GM18505 (cell line): ENCODE measurements around the gene PLEKHH1.

ENCODE experiments used
- ATAC-seq: cut with Tn5 transposase; IDR thresholded peaks from one replicate; pipeline ENCODE4 v1.9.1; 2021; ENCODE audit not compliant: unreplicated experiment
- POLR2A ChIP-seq: IDR thresholded peaks from 4 replicates; pipeline ENCODE4 v1.6.1; 2011; ENCODE audit warnings: borderline replicate concordance; ENCODE audit not compliant: insufficient read depth, insufficient read length; ENCODE audit errors: extremely low read depth

PLEKHH1 gene

DNA sequence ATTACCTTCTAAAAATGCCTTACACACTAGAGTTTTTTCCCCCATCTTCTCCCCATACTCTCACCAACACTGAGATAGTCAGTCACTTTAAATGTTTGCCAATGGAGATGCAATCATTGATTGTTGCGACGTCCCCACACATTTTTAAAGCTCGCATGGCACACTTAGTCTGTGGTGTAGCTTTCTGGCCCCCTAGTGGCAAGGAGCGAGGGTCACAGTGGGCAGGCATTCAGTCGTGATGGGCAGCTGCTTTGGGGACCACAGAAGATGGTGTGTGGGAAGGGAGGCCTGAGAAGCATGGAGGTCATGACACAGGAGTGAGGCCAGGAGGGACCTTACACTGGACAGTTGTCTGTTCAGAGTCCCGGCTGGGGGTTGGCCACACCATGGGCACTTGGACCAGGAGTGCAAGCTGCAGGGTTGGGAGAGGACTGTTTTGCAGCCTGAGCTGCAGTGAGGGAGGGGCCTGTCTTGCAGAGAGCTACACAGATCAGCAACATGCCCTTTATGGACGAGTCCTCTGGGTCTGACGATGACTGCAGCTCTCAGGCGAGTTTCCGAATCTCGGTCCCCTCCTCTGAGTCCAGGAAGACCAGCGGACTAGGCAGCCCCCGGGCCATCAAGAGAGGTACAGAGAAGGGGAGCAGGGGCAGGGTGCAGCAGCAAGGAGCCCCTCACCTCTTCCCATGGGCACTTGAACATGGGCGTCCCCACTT is 38.3 kb downstream of the PLEKHH1 start:
- no peak for ATAC-seq
- no peak for TF ChIP-seq POLR2A

DNA sequence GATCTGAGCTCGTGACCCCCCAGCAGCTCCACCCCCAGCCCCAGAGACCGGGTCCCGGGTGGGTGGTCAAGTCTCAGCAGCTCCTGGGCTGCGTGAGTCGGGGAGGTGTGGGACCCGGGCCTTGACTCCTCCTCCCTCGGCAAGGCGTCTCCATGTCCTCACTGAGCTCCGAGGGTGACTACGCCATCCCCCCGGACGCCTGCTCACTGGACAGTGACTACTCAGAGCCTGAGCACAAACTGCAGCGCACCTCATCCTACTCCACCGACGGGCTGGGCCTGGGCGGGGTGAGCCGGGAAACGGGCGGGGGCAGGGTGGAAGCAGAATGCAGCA is 38.9 kb downstream of the PLEKHH1 start:
- ATAC-seq, result no peak
- no peak for TF ChIP-seq POLR2A

DNA sequence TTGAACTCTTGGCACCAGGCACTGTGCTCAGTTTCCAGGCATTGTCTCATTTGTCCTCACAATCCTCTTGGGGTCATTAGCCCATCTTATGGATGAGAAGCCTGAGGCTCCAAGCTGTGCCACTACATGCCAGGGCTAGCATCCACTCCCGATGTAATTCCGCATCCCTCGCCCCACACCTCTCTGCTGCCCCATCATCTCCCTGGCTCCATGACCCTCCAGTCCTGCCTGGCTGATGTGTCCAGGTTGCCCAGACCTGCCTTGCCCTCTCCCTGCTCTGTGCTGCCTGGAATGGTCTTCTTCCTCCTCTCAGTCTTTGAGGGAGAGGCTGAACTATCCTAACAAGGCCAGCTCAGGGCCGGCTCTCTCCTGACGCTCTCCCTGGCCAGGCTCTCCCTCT is 39.5 kb downstream of the PLEKHH1 start:
- TF ChIP-seq POLR2A, result no peak
- ATAC-seq, result no peak

DNA sequence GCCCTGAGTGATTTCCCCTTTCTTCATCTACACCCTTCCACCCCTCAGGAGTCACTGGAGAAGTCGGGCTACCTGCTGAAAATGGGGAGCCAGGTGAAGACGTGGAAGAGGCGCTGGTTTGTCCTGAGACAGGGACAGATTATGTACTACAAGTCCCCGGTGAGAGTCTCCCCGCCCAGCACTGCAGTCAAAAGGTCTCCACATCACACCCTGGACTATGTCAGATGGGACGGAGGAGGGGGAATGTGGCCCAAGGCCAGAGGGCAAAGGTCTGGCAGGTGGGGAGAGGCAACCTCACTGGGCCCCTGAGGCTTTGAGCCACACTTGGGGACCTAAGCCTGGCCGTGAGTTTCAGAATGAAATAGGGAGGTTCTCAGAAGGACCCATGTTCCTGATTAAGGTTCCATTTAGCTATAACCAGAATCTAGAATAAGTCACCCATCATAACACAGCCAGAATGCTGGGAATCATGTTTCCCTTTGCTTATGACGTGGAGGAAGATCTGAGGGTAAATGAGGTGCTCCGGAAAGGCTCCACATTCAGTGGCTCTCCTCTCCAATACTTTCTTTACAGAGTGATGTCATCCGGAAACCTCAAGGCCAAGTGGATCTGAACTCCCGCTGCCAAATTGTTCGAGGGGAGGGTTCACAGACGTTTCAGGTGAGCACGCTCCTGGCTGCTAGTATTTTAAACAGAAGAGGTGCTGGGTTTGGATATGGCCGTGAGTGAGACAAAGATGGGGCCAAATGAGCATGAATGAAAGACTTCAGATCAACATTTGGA is 40.3 kb downstream of the PLEKHH1 start:
- no peak for TF ChIP-seq POLR2A
- ATAC-seq, result no peak

GRCh38 chr14:67574156-67574555 is 41.1 kb downstream of the PLEKHH1 start:
- TF ChIP-seq POLR2A, result no peak
- ATAC-seq, result no peak

- ATAC-seq, result no peak
- no peak for TF ChIP-seq POLR2A
Measured at GRCh38 chr14:67574806-67575205, 41.7 kb downstream of the PLEKHH1 start.

DNA sequence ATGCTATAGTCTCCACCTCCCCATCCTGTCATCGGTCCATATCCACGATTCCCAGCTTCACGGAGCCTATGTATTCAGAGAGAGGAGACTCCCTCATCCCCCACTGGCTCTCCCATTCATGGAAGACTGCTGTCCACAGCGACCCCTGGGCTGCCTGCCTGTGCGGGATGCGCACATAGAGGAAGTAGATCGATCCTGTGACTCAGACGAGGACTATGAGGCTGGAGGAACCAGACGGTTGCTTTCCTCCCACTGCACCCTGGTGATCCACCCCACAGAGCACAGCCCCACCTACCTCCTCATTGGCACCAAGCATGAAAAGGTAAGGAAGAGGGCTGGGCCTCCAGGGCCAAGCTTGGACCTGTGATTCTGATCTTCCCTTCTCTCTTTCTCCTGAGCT is 42.6 kb downstream of the PLEKHH1 start:
- no peak for ATAC-seq
- TF ChIP-seq POLR2A, result no peak

GRCh38 chr14:67576216-67576955 is 43.3 kb downstream of the PLEKHH1 start:
- no peak for TF ChIP-seq POLR2A
- ATAC-seq, result no peak

GRCh38 chr14:67577181-67577808 is 44.2 kb downstream of the PLEKHH1 start:
- TF ChIP-seq POLR2A, result no peak
- ATAC-seq, result no peak

- ATAC-seq, result no peak
- TF ChIP-seq POLR2A, result no peak
Measured at GRCh38 chr14:67577909-67578749, 45.0 kb downstream of the PLEKHH1 start.

DNA sequence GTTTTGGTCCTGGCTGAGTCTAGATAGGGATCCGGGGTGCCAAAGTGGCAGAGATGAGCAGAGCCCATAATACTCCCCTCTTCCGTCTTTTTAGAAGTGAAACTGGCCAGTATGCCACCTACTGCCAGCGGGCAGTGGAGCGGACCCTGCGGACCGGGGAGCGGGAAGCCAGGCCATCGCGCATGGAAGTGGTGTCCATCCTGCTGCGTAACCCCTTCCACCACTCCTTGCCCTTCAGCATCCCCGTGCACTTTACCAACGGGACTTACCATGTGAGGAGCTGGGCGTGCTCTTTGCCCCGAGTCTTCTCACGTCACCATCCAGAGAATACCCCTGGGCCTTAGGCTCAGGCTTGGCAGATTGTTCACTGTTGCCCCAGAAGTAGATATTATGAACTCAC is 46.0 kb downstream of the PLEKHH1 start:
- TF ChIP-seq POLR2A, result no peak

DNA sequence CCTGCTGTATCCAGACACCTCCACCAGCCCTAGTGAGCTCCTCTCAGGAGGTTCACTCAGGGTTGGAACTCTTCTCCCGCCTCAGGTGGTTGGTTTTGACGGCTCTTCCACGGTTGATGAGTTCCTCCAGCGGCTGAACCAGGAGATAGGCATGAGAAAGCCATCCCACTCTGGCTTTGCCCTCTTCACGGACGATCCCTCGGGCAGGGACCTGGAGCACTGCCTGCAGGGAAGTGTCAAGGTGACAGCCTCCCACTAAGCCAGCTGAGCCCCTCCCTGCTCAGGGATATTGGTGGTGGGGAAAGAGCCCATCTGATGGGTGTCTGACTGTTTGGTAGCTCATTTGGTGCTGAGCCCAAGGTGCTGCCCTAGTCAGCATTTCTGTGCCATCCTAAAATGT is 46.5 kb downstream of the PLEKHH1 start:
- ATAC-seq, result no peak
- TF ChIP-seq POLR2A, result no peak

More for the DNA sequence above, 46.0 kb downstream of the PLEKHH1 start:
- no peak for ATAC-seq
